GM23338 (cell line): ENCODE data around the gene CRTC1. TPM values are rescaled to one million over a fixed set of nuclear protein-coding genes. Genes with fewer than 3 reads are reported as not detected.

Experiments
- ATAC-seq: fragments of 200-7000 bp; cut with Tn5 transposase; 3 replicates; pipeline ENCODE4 v1.9.1; 2020
- DNase-seq: peaks from one replicate; pipeline ENCODE4 v3.0.0-alpha.2; 2015; ENCODE audit warnings: low spot score
- H2AFZ ChIP-seq: fragments of 200-600 bp; sonication (generic); 2 replicates; pipeline ENCODE4 v1.8.0; 2016; ENCODE audit warnings: antibody characterized with exemption, mild to moderate bottlenecking, moderate library complexity
- H3F3A ChIP-seq: fragments of 200-600 bp; sonication (generic); replicated peaks from 2 replicates; pipeline ENCODE4 v1.8.0; 2017; ENCODE audit warnings: antibody characterized with exemption, mixed run types, low read depth
- H3K27ac ChIP-seq: fragments of 200-600 bp; sonication (generic); 2 replicates; pipeline ENCODE4 v1.6.1; 2016; ENCODE audit warnings: low read depth
- H3K27me3 ChIP-seq: fragments of 200-600 bp; sonication (generic); 2 replicates; pipeline ENCODE4 v1.8.0; 2016; ENCODE audit warnings: mild to moderate bottlenecking, mixed run types, moderate library complexity; ENCODE audit not compliant: insufficient read depth
- H3K36me3 ChIP-seq: fragments of 200-600 bp; sonication (generic); 2 replicates; pipeline ENCODE4 v1.8.0; 2016; ENCODE audit warnings: mild to moderate bottlenecking; ENCODE audit not compliant: insufficient read depth
- H3K4me1 ChIP-seq: fragments of 200-600 bp; sonication (generic); 2 replicates; pipeline ENCODE4 v1.8.0; 2016; ENCODE audit warnings: mild to moderate bottlenecking, moderate library complexity; ENCODE audit not compliant: insufficient read depth
- H3K4me2 ChIP-seq: fragments of 200-600 bp; sonication (generic); 2 replicates; pipeline ENCODE4 v1.7.1; 2017; ENCODE audit warnings: mixed run types
- H3K4me3 ChIP-seq: fragments of 200-600 bp; sonication (generic); 2 replicates; pipeline ENCODE4 v1.6.1; 2016; ENCODE audit warnings: mixed run types
- H3K79me2 ChIP-seq: fragments of 200-600 bp; sonication (generic); replicated peaks from 2 replicates; pipeline ENCODE4 v1.8.0; 2017; ENCODE audit warnings: mild to moderate bottlenecking; ENCODE audit not compliant: insufficient read depth
- H3K9me2 ChIP-seq: fragments of 200-600 bp; sonication (generic); 2 replicates; pipeline ENCODE4 v1.8.0; 2017; ENCODE audit not compliant: insufficient read depth
- H4K20me1 ChIP-seq: fragments of 200-600 bp; sonication (generic); replicated peaks from 2 replicates; pipeline ENCODE4 v1.8.0; 2017; ENCODE audit warnings: mild to moderate bottlenecking; ENCODE audit not compliant: insufficient read depth
- H3K27ac Mint-ChIP-seq: 2 replicates; pipeline ENCODE4 v1.8.0; 2020; ENCODE audit warnings: inconsistent platforms, mild to moderate bottlenecking, moderate library complexity, mixed read lengths
- H3K27me3 Mint-ChIP-seq: 3 replicates; pipeline ENCODE4 v1.8.0; 2022; ENCODE audit warnings: low read depth, mild to moderate bottlenecking, moderate library complexity, mixed read lengths, inconsistent platforms; ENCODE audit not compliant: insufficient read depth, poor library complexity
- H3K36me3 Mint-ChIP-seq: 3 replicates; pipeline ENCODE4 v1.8.0; 2021; ENCODE audit warnings: low read depth, mild to moderate bottlenecking, inconsistent platforms, moderate library complexity, mixed read lengths
- H3K4me1 Mint-ChIP-seq: 3 replicates; pipeline ENCODE4 v1.8.0; 2020; ENCODE audit warnings: mild to moderate bottlenecking, inconsistent platforms, mixed read lengths
- H3K4me3 Mint-ChIP-seq: 3 replicates; pipeline ENCODE4 v1.8.0; 2021; ENCODE audit warnings: moderate library complexity, mild to moderate bottlenecking, inconsistent platforms, mixed read lengths
- H3K9me3 Mint-ChIP-seq: 3 replicates; pipeline ENCODE4 v1.8.0; 2020; ENCODE audit warnings: moderate library complexity, mild to moderate bottlenecking, inconsistent platforms, mixed read lengths
- NANOG ChIP-seq: IDR thresholded peaks from 2 replicates; pipeline ENCODE4 v1.6.1; 2016; ENCODE audit warnings: antibody characterized with exemption, borderline replicate concordance
- STAT1 ChIP-seq: IDR thresholded peaks from one replicate; pipeline ENCODE4 v1.6.1; 2016; ENCODE audit warnings: antibody characterized with exemption; ENCODE audit not compliant: unreplicated experiment
- ZNF331 ChIP-seq: fragments of 250-450 bp; sonication (Bioruptor Pico); IDR thresholded peaks from 2 replicates; pipeline ENCODE4 v1.5.0; 2020; ENCODE audit warnings: low read depth, mild to moderate bottlenecking, moderate library complexity
- polyA plus RNA-seq: library from polyadenylated mRNA; unstranded; fragments of >200 nt; fragmentation: Nextera tagmentation; extraction: Ambion mirVana; gene quantifications from 2 replicates; pipeline ENCODE4 v1.2.1, GENCODE V29; 2016
- total RNA-seq: library from RNA; depleted of rRNA; stranded (reverse); fragments of >200 nt; shearing (Covaris generic); gene quantifications from 2 replicates; pipeline ENCODE4 v1.2.3, GENCODE V29; 2014
- TF ChIP-seq, protein P1 (sequence below), 2 experiments: fragments of 200-600 bp in 1 of 2; sonication (generic) in 1 of 2; conservative IDR thresholded peaks; 2 replicates each; pipeline versions ENCODE4 v1.5.1 to v1.6.1; 2016 to 2017; ENCODE audit warnings: antibody characterized with exemption in 2 of 2, low read depth in 2 of 2, mild to moderate bottlenecking in 2 of 2, moderate library complexity in 1 of 2

Gene CRTC1
- total and polyA plus RNA-seq, 2 experiments from 2014 or later = 5.4 to 8.4 TPM

DNA sequence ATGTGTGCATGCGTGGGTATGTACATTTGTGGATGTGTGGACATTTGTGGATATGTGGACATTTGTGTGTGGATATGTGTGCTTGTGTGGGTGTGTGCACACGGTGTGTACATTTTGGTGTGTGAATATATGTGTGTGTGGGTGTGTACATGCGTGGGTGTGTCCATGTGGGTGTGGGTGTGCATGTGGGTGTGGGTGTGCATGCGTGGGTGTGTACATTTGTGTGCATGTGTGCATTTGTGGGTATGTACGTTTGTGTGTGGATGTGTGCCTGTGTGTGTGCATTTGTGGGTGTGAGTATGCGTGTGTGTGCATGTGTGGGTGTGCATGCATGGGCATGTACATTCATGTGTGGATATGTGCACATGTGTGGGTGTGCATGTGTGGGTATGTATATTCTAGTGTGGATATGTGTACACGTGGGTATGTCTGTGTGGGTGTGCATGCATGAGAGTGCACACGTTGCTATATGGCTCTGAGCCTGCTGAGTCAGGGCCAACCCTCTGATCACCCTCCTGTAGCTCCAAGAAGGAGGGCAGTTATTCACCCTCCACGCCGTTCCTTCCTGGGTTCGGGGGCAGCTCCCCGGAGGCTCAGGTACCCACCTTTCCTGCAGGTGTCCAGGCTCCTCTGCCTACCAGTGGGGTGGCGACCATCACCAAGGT, 87.3 kb downstream of the CRTC1 start:
- Histone ChIP-seq H3K9me2 (no peaks in the 10 kb centered on the region), H3K27me3 (peaks cover 91% of the 10 kb centered on the region), H3K27ac (no peak overlapping the region), H3K4me2 (no peak overlapping the region), H3F3A (no peaks in the 10 kb centered on the region), H3K4me1 (no peaks in the 10 kb centered on the region), H4K20me1 (peaks cover 10% of the 10 kb centered on the region), H3K36me3 (no peaks in the 10 kb centered on the region), H3K4me3 (no peak overlapping the region), H2AFZ (no peak overlapping the region), H3K79me2 (no peaks in the 10 kb centered on the region)
- TF ChIP-seq ZNF331 (CRISPR knock-in tag) = no peak
- Mint-ChIP-seq H3K27me3 (peaks cover 54% of the 10 kb centered on the region), H3K27ac (no peak overlapping the region), H3K4me3 (no peak overlapping the region; the same call in 2 of the 3 replicates), H3K4me1 (no peaks in the 10 kb centered on the region), H3K36me3 (no peaks in the 10 kb centered on the region), H3K9me3 (no peaks in the 10 kb centered on the region)
- ATAC-seq = no peak
- DNase-seq = no peak

DNA sequence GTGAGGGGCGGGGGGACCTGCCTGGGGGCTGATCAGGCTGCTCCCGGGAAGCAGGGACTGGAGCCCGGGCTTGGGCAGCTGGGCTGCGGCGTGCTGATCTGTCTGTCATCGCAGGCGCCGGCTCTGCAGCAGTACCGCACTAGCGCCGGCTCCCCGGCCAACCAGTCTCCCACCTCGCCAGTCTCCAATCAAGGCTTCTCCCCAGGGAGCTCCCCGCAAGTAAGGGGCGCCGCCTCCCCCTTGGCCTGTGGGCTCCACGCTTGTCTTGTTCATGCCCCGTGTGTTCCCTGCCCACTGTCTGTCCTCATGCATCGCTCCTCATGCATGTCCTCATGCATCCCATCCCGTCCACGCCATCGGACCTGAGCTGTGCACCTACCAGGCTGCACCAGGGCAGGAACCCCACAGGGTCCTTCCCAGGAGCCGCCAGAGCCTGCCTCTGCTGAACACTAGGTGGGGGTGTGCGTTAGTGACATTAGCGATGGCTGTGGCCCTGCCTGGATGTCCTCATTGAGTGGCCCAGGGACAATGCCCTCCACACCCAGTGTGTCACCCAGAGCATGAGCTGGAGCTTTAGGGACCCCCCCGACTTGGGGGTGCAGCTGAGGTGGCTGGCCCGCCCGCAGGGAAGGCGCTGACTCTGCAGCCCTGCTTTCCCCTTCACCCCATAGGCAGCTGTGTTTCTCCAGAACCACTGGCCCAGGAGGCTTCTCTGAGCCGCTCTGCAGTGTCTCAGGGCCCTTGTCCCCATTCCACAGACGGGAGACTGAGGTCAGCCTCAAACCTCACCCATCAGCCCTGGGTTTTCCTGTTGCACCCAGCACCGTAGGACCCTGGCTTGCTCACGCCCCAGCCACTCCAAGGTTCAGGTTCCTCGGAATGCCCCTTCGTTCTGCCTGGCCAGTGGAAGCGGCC, 88.1 kb downstream of the CRTC1 start:
- H3K9me2 ChIP-seq = no peaks in the 10 kb centered on the region
- Mint-ChIP-seq H3K36me3 (no peaks in the 10 kb centered on the region), H3K4me1 (no peaks in the 10 kb centered on the region), H3K27me3 (peaks cover 59% of the 10 kb centered on the region), H3K9me3 (no peaks in the 10 kb centered on the region), H3K4me3 (no peak overlapping the region), H3K27ac (no peak overlapping the region)
- H3K27ac ChIP-seq = no peak overlapping the region
- H3K27me3 ChIP-seq = peaks cover 91% of the 10 kb centered on the region
- H3K4me1 ChIP-seq = no peaks in the 10 kb centered on the region
- no peaks in the 10 kb centered on the region for H3K79me2 ChIP-seq
- no peak overlapping the region for H3K4me2 ChIP-seq
- DNase-seq = peak; percentile 70
- H2AFZ ChIP-seq = no peak overlapping the region
- no peak overlapping the region for H3K4me3 ChIP-seq
- ATAC-seq = peak; percentile 57
- no peak for TF ChIP-seq STAT1
- no peak for TF ChIP-seq ZNF331 (CRISPR knock-in tag)
- TF ChIP-seq NANOG = no peak
- TF ChIP-seq, protein P1, sequence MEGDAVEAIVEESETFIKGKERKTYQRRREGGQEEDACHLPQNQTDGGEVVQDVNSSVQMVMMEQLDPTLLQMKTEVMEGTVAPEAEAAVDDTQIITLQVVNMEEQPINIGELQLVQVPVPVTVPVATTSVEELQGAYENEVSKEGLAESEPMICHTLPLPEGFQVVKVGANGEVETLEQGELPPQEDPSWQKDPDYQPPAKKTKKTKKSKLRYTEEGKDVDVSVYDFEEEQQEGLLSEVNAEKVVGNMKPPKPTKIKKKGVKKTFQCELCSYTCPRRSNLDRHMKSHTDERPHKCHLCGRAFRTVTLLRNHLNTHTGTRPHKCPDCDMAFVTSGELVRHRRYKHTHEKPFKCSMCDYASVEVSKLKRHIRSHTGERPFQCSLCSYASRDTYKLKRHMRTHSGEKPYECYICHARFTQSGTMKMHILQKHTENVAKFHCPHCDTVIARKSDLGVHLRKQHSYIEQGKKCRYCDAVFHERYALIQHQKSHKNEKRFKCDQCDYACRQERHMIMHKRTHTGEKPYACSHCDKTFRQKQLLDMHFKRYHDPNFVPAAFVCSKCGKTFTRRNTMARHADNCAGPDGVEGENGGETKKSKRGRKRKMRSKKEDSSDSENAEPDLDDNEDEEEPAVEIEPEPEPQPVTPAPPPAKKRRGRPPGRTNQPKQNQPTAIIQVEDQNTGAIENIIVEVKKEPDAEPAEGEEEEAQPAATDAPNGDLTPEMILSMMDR (conservative IDR thresholded peaks at IDR 0.05; ENCODE audit: low read depth in 2 of 2) = peak; percentile 50 to 73
- H3K36me3 ChIP-seq = no peaks in the 10 kb centered on the region
- H4K20me1 ChIP-seq = peaks cover 8% of the 10 kb centered on the region
- no peaks in the 10 kb centered on the region for H3F3A ChIP-seq
